NCI-H2171 treated with DMSO at 0.1 percent for 48 hours (cell line): ENCODE measurements around the gene DNAJB11.
"Not testable (repeated sequence)": the region's sequence is repeated elsewhere in the genome, so short reads cannot be mapped to it uniquely, and the experiment has no call there.

Source experiments
- DNase-seq: peaks from one replicate; lab custom pipeline; 2025; lab: John Stamatoyannopoulos, UW

The DNAJB11 gene

GRCh38 chr3:186618318-186618938 is 47.9 kb downstream of the DNAJB11 start:
- DNase-seq: no peak

GRCh38 chr3:186619787-186620212 is 49.3 kb downstream of the DNAJB11 start:
- no peak for DNase-seq

- DNase-seq: no peak
Observed at GRCh38 chr3:186620213-186621092, 49.9 kb downstream of the DNAJB11 start.

- DNase-seq: no peak
Observed at GRCh38 chr3:186621894-186622650, 51.6 kb downstream of the DNAJB11 start.

- no peak for DNase-seq
Observed at GRCh38 chr3:186622651-186623310, 52.3 kb downstream of the DNAJB11 start.

GRCh38 chr3:186624598-186624997 is 54.1 kb downstream of the DNAJB11 start:
- DNase-seq: no peak

- DNase-seq: no peak
Observed at GRCh38 chr3:186625600-186626042, 55.1 kb downstream of the DNAJB11 start.

- DNase-seq: no peak
Observed at GRCh38 chr3:186626254-186626847, 55.8 kb downstream of the DNAJB11 start.

GRCh38 chr3:186627852-186628414 is 57.4 kb downstream of the DNAJB11 start:
- no peak for DNase-seq

GRCh38 chr3:186628756-186629155 is 58.2 kb downstream of the DNAJB11 start:
- DNase-seq: no peak

- no peak for DNase-seq
Observed at GRCh38 chr3:186630950-186631641, 60.6 kb downstream of the DNAJB11 start.

- DNase-seq: no peak
Observed at GRCh38 chr3:186633481-186633880, 63.0 kb downstream of the DNAJB11 start.

GRCh38 chr3:186634207-186634606 is 63.7 kb downstream of the DNAJB11 start:
- not testable (repeated sequence) for DNase-seq
